ENCODE measurements around the gene SCARF2.
"Not testable (repeated sequence)": the region's sequence is repeated elsewhere in the genome, so short reads cannot be mapped to it uniquely, and the experiment has no call there.

DNA sequence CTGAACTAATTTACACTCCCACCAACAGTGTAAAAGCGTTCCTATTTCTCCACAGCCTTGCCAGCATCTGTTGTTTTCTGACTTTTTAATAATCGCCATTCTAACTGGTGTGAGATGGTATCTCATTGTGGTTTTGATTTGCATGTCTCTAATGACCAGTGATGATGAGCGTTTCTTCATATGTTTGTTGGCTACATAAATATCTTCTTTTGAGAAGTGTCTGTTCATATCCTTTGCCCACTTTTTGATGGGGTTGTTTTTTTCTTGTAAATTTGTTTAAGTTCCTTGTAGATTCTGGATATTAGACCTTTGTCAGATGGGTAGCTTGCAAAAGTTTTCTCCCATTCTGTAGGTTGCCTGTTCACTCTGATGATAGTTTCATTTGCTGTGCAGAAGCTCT lies 21.9 kb downstream of the SCARF2 start:
- TF ChIP-seq, protein P1, sequence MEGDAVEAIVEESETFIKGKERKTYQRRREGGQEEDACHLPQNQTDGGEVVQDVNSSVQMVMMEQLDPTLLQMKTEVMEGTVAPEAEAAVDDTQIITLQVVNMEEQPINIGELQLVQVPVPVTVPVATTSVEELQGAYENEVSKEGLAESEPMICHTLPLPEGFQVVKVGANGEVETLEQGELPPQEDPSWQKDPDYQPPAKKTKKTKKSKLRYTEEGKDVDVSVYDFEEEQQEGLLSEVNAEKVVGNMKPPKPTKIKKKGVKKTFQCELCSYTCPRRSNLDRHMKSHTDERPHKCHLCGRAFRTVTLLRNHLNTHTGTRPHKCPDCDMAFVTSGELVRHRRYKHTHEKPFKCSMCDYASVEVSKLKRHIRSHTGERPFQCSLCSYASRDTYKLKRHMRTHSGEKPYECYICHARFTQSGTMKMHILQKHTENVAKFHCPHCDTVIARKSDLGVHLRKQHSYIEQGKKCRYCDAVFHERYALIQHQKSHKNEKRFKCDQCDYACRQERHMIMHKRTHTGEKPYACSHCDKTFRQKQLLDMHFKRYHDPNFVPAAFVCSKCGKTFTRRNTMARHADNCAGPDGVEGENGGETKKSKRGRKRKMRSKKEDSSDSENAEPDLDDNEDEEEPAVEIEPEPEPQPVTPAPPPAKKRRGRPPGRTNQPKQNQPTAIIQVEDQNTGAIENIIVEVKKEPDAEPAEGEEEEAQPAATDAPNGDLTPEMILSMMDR (conservative IDR thresholded peaks at IDR 0.05; ENCODE audit: low read depth, low read length) = not testable (repeated sequence)
- TF ChIP-seq EZH2 (IDR thresholded peaks at IDR 0.05; ENCODE audit: low read length, unreplicated experiment); EZH2phosphoT487 (IDR thresholded peaks at IDR 0.05; ENCODE audit: borderline replicate concordance, low read length): not testable (repeated sequence)

Measured in PC-3 (cell line).